Mucosa of stomach (tissue), 1 donor: ENCODE results near the gene CYP27B1.

Source experiments
- H3K27me3 ChIP-seq: one replicate; pipeline ENCODE4 v1.7.0; 2013; ENCODE audit warnings: mild to moderate bottlenecking, low read length; ENCODE audit not compliant: control insufficient read depth, insufficient read depth
- H3K36me3 ChIP-seq: one replicate; pipeline ENCODE4 v1.7.0; 2013; ENCODE audit warnings: low read length; ENCODE audit not compliant: control insufficient read depth, insufficient read depth
- H3K4me1 ChIP-seq: one replicate; pipeline ENCODE4 v1.7.0; 2013; ENCODE audit warnings: mild to moderate bottlenecking, low read length; ENCODE audit not compliant: control insufficient read depth, insufficient read depth
- H3K4me3 ChIP-seq: one replicate; pipeline ENCODE4 v1.7.0; 2013; ENCODE audit warnings: low read length
- H3K9ac ChIP-seq: one replicate; pipeline ENCODE4 v1.7.0; 2013; ENCODE audit warnings: mild to moderate bottlenecking, low read length, moderate library complexity
- H3K9me3 ChIP-seq: one replicate; pipeline ENCODE4 v1.7.0; 2013; ENCODE audit warnings: mild to moderate bottlenecking, low read length, moderate library complexity; ENCODE audit not compliant: control insufficient read depth
- donor health status: Pancreatic carcinoma.

CYP27B1 gene

GRCh38 chr12:57741413-57741789 lies 25.5 kb downstream of the CYP27B1 start:
- Histone ChIP-seq H3K9me3 (no peaks in the 10 kb centered on the region), H3K9ac (no peak overlapping the region), H3K4me3 (no peak overlapping the region), H3K36me3 (no peaks in the 10 kb centered on the region), H3K27me3 (peaks cover 54% of the 10 kb centered on the region), H3K4me1 (peaks cover 22% of the 10 kb centered on the region)

DNA sequence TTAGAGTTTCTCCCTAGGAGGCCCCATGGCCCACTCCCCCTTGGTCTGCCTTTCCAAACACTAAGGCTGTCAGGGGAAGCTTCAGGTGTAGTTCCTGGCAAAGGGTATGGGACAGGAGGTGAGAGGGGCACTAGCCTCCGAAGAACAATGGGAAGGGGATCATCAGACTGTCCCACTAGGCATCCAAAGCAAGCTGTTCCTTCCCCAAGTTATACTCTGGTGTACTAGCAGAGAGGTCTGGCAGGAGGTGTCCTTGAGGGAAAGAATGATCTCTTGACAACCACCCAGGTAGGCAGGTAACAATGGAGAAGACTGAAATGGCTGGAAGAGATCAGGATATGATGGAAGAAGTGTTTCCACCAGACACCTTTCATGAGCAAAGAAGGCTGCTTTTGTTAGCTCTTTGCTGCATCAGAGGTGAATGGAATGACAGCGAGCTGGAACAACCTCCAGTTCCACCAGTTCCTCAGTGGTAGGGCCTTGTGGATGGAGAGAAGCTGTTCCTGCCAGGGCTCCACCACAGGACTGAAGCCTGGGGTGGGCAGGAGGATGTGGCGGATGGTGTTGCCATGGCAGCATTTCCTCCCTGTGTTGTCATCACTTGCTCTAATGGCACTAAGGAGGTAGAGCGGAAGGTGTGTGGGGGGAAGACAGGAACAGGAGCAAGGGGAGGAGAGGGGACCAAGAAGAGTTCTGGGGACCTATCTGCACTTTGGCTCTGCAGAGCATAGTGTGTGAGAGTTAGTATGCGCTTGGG lies 26.0 kb downstream of the CYP27B1 start:
- H3K9me3 ChIP-seq: no peaks in the 10 kb centered on the region
- no peak overlapping the region for H3K4me3 ChIP-seq
- H3K4me1 ChIP-seq: peaks cover 18% of the 10 kb centered on the region
- H3K36me3 ChIP-seq: no peaks in the 10 kb centered on the region
- H3K9ac ChIP-seq: no peak overlapping the region
- peaks cover 60% of the 10 kb centered on the region for H3K27me3 ChIP-seq

DNA sequence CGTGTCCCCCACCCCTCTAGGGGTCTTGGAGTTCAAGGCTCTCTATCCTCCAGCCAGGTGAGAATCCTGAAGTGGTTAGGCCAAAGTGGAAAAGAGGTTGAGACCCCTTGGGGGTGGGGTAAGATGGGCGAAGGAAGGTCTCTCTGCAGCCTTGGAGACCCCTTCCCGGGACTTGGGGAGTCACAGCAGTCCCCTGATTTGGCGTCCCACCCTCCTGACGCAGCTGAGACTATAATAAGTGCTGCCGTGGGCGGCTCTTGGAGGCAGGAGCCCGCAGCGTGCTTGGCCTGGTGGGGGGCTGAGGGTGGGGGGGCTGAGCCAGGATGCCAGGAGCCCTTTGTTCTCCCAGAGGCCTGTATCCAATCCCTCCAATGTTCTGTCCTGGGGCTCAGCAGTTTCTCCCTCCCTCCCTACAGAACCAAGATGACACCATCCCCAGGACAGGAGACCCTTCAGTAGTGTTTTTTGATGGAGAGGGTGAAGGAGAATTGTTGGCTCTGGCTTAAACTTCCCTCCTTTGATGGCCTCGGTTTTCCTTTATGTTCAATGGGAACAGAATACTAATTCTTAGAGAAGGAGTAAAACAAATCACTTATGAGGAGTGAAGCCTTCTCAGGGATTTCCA lies 26.9 kb downstream of the CYP27B1 start:
- Histone ChIP-seq H3K4me1 (peaks cover 19% of the 10 kb centered on the region), H3K27me3 (peaks cover 68% of the 10 kb centered on the region), H3K36me3 (no peaks in the 10 kb centered on the region), H3K9me3 (no peaks in the 10 kb centered on the region), H3K9ac (no peak overlapping the region), H3K4me3 (no peak overlapping the region)

DNA sequence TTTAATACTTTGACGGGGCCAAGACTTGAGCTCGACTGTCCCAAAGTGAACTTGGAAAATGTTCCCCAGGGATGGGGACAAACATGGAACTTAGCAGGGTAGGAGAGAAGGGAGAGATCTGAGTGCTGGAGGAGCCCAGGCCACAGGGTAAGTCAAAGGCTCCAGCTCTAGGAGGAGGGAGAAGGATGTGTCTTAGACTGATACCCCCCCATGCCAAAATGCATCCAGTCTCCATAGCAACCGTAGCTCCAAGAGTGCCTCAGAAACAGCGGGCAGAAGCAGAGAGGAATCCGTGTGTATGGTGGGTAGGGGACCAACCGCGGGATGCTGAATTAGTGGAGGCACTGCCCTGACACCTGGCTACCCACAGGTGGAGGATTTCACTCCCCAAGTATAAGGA lies 27.5 kb downstream of the CYP27B1 start:
- Histone ChIP-seq H3K4me3 (no peak overlapping the region), H3K9me3 (no peaks in the 10 kb centered on the region), H3K4me1 (peaks cover 22% of the 10 kb centered on the region), H3K27me3 (peaks cover 75% of the 10 kb centered on the region), H3K9ac (no peak overlapping the region), H3K36me3 (no peaks in the 10 kb centered on the region)

GRCh38 chr12:57738661-57739237 lies 28.1 kb downstream of the CYP27B1 start, which contains the start of gene AGAP2:
AGAP2 (minus strand) TSS chr12:57738742; CDS start chr12:57738246, 496 bp downstream.
- H3K4me1 ChIP-seq: peaks cover 18% of the 10 kb centered on the region
- no peak within 1 kb of the TSS for H3K4me3 ChIP-seq
- H3K27me3 ChIP-seq: peaks cover 81% of the 10 kb centered on the region
- H3K36me3 ChIP-seq: no peaks in the 10 kb centered on the region
- H3K9me3 ChIP-seq: no peaks in the 10 kb centered on the region
- H3K9ac ChIP-seq: no peak within 1 kb of the TSS

DNA sequence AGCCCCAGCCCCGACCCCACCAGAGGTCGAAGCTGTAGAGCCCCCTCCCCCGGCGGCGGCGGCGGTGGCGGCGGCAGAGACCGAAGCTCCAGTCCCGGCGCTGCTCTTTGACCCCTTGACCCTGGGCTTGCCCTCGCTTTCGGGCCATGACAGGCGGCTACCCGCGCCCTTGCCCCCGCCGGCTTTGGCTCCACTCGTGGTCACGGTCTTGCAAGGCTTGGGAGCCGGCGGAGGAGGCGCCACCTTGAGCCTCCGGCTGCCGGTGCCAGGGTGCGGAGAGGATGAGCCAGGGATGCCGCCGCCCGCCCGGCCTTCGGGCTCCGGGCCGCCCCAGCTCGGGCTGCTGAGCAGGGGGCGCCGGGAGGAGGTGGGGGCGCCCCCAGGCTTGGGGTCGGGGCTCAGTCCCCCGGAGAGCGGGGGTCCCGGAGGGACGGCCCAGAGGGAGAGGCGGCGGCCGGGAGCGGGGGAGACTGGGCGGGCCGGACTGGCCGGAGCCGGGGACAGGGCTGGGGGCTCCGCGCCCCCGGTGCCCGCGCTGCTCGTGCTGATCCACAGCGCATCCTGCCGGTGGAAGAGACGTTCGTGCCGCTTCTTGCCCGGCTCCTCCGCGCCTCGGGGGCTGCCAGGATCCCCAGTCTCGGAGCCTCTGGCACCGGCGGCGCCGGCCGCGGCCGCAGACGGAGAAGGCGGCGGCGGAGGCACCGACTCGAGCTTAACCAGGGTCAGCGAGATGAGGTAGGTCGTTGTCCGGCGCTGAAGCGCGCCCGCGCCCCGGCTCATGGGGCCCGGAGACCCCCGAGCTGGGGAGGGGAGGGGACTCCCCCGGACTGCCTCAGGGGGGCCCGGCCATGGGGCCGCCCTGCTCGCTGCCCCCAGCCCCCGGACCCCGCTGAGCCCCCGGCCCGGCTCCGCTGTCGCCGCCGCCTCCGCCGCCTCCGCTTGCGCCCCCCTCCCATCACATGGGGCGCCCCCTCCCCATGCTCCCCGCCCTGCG lies 29.1 kb downstream of the CYP27B1 start:
- no peaks in the 10 kb centered on the region for H3K9me3 ChIP-seq
- no peak overlapping the region for H3K4me3 ChIP-seq
- no peaks in the 10 kb centered on the region for H3K36me3 ChIP-seq
- H3K4me1 ChIP-seq: peaks cover 18% of the 10 kb centered on the region
- no peak overlapping the region for H3K9ac ChIP-seq
- peaks cover 91% of the 10 kb centered on the region for H3K27me3 ChIP-seq

DNA sequence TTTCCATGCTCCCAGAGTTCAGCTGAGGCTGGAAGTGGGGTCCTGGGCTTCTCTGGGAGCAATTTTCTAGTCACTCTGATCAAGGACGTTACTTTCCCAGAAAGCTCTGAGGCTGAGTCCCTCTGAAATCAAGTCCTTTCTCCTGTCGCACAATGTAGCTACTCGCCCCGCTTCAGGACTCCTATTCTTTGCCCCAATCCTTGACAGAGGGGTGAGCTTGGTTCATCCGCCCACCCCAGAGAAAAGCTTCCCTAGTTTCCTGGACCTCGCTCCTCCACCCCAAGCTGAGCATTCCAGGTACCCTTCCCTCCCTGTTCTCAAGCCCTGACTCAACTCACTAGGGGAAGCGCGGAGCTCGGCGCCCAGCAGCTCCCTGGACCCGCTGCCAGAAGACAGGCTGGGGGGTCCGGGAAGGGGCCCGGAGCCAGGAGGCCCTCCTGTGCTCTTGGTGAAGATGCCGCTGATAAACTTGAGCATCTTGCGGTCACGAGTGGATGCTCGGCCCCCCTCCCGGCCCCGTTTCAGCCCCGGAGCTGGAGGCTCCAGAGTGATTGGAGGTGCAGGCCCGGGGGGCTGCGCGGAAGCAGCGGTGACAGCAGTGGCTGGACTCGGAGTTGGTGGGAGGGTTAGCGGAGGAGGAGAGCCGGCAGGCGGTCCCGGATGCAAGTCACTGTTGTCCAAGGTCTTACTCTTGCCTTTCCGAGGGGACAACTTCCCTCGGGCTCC lies 30.0 kb downstream of the CYP27B1 start:
- Histone ChIP-seq H3K4me1 (peaks cover 15% of the 10 kb centered on the region), H3K9ac (no peak overlapping the region), H3K4me3 (no peak overlapping the region), H3K36me3 (no peaks in the 10 kb centered on the region), H3K27me3 (peaks cover 93% of the 10 kb centered on the region), H3K9me3 (no peaks in the 10 kb centered on the region)

DNA sequence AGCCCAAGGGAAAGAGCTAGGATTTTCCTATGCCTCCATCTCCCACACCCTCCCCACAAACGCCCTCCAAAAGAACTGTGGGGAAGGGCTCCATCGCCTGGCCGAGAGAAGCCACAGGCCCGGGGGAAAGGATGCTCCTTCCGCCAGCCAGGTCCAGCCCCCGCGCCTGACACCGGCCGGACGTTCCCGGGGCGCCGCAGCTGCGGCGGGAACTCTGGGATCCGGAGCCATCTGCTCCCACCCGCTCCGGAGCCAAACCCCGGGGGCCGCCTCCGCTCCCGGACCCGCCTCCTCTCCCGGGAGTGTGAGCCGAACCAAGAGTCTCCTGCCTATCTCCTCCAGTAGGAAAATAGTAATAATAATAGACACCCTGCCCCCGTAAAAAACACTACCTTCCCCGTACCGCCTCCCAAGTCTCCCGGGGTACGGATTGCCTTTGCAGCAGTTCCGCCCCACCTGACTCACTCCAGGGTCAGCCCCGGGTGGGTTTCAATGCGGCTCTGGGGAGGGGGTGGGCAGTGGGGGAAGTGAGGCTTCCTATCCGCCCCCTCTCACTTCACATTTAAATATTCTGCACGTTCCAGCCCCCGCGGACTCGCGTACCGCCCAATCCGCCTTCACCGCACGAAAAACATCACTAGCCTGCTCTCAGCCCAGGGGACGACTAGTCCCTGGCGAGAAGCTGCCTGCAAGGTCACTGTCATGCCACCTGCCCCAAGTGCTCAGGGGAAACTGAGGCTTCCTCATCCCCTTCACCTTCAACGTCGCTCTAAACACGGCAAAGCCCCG lies 30.7 kb downstream of the CYP27B1 start:
- Histone ChIP-seq H3K9me3 (no peaks in the 10 kb centered on the region), H3K36me3 (no peaks in the 10 kb centered on the region), H3K9ac (no peak overlapping the region), H3K4me3 (no peak overlapping the region), H3K27me3 (peaks cover 93% of the 10 kb centered on the region), H3K4me1 (peaks cover 15% of the 10 kb centered on the region)

DNA sequence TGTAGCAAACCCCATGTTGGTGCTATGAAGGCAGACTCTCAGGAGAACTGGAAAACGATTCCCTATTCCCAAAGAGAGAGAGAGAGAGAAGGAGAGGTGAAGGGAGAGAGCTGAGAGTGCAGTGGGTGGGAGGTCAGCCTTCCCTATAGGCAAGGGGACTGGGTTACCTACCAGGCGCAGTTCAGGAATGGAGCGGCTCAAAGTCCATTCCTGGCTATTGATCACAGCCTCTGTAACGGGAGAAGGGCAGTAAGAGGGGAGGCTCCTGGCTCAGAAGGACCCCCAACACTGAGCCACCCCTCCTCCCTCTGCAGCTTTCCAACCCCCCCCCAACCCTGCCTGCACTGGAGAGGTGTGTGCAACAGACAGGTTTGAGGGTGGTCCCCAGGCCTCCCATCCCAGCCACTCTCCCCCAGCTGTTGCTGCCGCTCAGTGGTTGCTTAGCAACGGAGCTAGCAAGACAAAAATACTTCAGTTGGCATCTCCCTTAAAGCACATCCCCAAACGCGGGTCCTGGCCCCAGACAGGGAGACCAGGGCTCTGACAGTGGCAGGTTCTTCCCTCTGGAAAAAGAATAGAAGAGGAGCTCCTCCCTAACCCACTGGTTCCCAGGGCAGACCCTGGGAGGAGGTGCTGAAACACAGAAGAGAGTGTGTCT lies 31.6 kb downstream of the CYP27B1 start:
- H3K27me3 ChIP-seq: peaks cover 84% of the 10 kb centered on the region
- H3K36me3 ChIP-seq: no peaks in the 10 kb centered on the region
- peaks cover 15% of the 10 kb centered on the region for H3K4me1 ChIP-seq
- H3K4me3 ChIP-seq: no peak overlapping the region
- no peaks in the 10 kb centered on the region for H3K9me3 ChIP-seq
- no peak overlapping the region for H3K9ac ChIP-seq

GRCh38 chr12:57734591-57734990 lies 32.3 kb downstream of the CYP27B1 start:
- Histone ChIP-seq H3K9ac (no peak overlapping the region), H3K36me3 (no peaks in the 10 kb centered on the region), H3K27me3 (peaks cover 77% of the 10 kb centered on the region), H3K4me1 (peaks cover 15% of the 10 kb centered on the region), H3K9me3 (no peaks in the 10 kb centered on the region), H3K4me3 (no peak overlapping the region)
